Esophagus muscularis mucosa (tissue), 4 donors: Measurements from ENCODE around the gene EFCAB14. TPM values are rescaled to one million over a fixed set of nuclear protein-coding genes. Genes with fewer than 3 reads are reported as not detected.
"Not testable (repeated sequence)": the region's sequence is repeated elsewhere in the genome, so short reads cannot be mapped to it uniquely, and the experiment has no call there.

ENCODE experiments used
- DNase-seq: peaks from one replicate; pipeline ENCODE4 v3.0.0-alpha.2; 2017; ENCODE audit errors: extremely low spot score
- H3K27ac ChIP-seq, 4 donors: fragments of 200-600 bp; sonication (generic); replicated peaks in 1 of 4; 1 replicate in 3 of 4; 2 replicates in 1 of 4; pipeline ENCODE4 v1.5.1; 2016 to 2019; ENCODE audit warnings: mild to moderate bottlenecking in 1 of 4
- H3K27me3 ChIP-seq, 4 donors: fragments of 200-600 bp; sonication (generic); one replicate each; pipeline versions ENCODE4 v1.5.1 to v1.6.0; 2016 to 2019
- H3K36me3 ChIP-seq, 4 donors: fragments of 200-600 bp; sonication (generic); one replicate each; pipeline ENCODE4 v1.5.1; 2016 to 2019
- H3K4me1 ChIP-seq, 4 donors: fragments of 200-600 bp; sonication (generic); one replicate each; pipeline ENCODE4 v1.5.1; 2016 to 2019
- H3K4me3 ChIP-seq, 4 donors: fragments of 200-600 bp; sonication (generic); 1 replicate in 2 of 4; 2 replicates in 2 of 4; pipeline ENCODE4 v1.5.1; 2016 to 2019; ENCODE audit warnings: mild to moderate bottlenecking in 4 of 4, moderate library complexity in 1 of 4
- H3K9me3 ChIP-seq, 4 donors: fragments of 200-600 bp; sonication (generic); 1 replicate in 3 of 4; 2 replicates in 1 of 4; pipeline ENCODE4 v1.5.1; 2016 to 2019
- CTCF ChIP-seq, 3 experiments: fragments of 200-600 bp in 2 of 3; fragments of 450-650 bp in 1 of 3; sonication (generic) in 2 of 3; IDR thresholded peaks; one replicate each; pipeline ENCODE4 v1.5.1; 2017 to 2019; ENCODE audit warnings: antibody characterized with exemption in 3 of 3, mild to moderate bottlenecking in 2 of 3, moderate library complexity in 1 of 3
- EP300 ChIP-seq: sonication (generic); formaldehyde crosslinking; IDR thresholded peaks from one replicate; pipeline ENCODE4 v1.6.1; 2017; ENCODE audit warnings: antibody characterized with exemption
- POLR2A ChIP-seq: fragments of 450-650 bp; IDR thresholded peaks from one replicate; pipeline ENCODE4 v1.6.1; 2017; ENCODE audit warnings: antibody characterized with exemption, moderate library complexity, mild to moderate bottlenecking, low read depth
- POLR2AphosphoS5 ChIP-seq, 2 donors: sonication (generic); formaldehyde crosslinking; IDR thresholded peaks; one replicate each; pipeline ENCODE4 v1.6.1; 2017; ENCODE audit warnings: antibody characterized with exemption in 2 of 2
- WGBS: methylation state at CpG from one replicate; pipeline ENCODE4 v1.1.5; 2018; 5-methylcytosine and 5-hydroxymethylcytosine counted together
- intact Hi-C: fragments of 100-400 bp; cut with DNase I; formaldehyde crosslinking; loops from one replicate; pipeline ENCODE4 v1.15.1; 2023
- total RNA-seq, 4 donors: library from RNA; depleted of rRNA; stranded (reverse); fragments of >200 nt; gene quantifications; one replicate each; pipeline versions ENCODE4 v1.1.0 to v1.2.1, GENCODE V29; 2016

EFCAB14 gene
- total RNA-seq, 4 donors from 2014 or later, result 83.5 to 113 (median 104) TPM

GRCh38 chr1:46747683-46748288 is 28.9 kb upstream of the EFCAB14 start:
- Histone ChIP-seq H3K27ac (no peak overlapping the region), H3K9me3 (no peaks in the 10 kb centered on the region), H3K27me3 (peaks cover 0 to 55% (median 0%) of the 10 kb centered on the region in 4 donors), H3K4me1 (peaks cover 0 to 6% (median 1%) of the 10 kb centered on the region in 4 donors), H3K4me3 (no peak overlapping the region), H3K36me3 (no peaks in the 10 kb centered on the region)
- intact Hi-C loops, result no loop called here
- DNase-seq, result peak; percentile 88
- 28% methylated on average over 5 of the region's 5 CpGs for WGBS
- TF ChIP-seq POLR2AphosphoS5 (IDR thresholded peaks at IDR 0.05) (no peak), CTCF (IDR thresholded peaks at IDR 0.05) (peak; percentile 48 to 54 (median 50))

- peak; percentile 78 for DNase-seq
- no peak for TF ChIP-seq POLR2A
- TF ChIP-seq CTCF (IDR thresholded peaks at IDR 0.05), result no peak
- TF ChIP-seq POLR2AphosphoS5 (IDR thresholded peaks at IDR 0.05), result no peak
- TF ChIP-seq EP300, result no peak
- Histone ChIP-seq H3K4me3 (no peak overlapping the region), H3K9me3 (no peaks in the 10 kb centered on the region), H3K4me1 (no peaks in the 10 kb centered on the region), H3K27ac (no peak overlapping the region), H3K27me3 (peaks cover 0 to 16% (median 0%) of the 10 kb centered on the region in 4 donors), H3K36me3 (no peaks in the 10 kb centered on the region)
- WGBS, result 71% methylated on average over 3 of the region's 3 CpGs
- intact Hi-C loops, result no loop called here
Measured at GRCh38 chr1:46742069-46742468, 23.2 kb upstream of the EFCAB14 start.

DNA sequence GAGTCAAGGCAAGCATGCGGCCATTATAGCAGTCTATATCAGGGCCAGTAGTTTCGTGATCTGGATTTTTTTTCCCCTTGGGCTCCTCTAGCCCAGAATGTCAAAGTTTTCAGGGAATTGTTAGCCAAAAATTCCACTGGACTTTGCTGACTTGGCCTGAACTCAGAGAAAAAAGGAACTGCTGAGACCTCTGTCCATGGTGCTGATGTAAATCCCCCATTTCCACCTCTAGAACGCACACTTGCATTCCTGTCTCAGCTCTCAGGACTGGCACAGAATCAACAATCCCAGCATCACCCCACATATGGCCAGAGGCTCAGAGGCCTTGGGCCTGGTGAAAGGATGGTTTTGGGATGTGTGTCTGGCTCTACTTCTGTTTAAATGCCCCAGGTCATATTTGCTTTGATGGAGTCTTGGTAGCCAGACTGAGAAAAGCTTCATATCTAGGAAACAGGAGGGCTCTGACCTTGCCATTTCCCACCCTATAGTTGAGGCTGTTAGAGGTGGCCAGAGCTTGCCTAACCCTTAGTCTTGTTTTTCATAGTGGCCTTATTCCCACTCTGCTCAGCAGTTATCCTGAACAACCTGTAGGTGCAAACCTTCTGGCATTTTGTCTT is 16.9 kb upstream of the EFCAB14 start:
- Histone ChIP-seq H3K9me3 (peaks cover 0 to 5% (median 0%) of the 10 kb centered on the region in 4 donors), H3K4me3 (no peak overlapping the region), H3K27ac (no peak overlapping the region), H3K27me3 (no peaks in the 10 kb centered on the region), H3K4me1 (no peaks in the 10 kb centered on the region), H3K36me3 (no peaks in the 10 kb centered on the region)
- intact Hi-C loops, result no loop called here
- DNase-seq, result peak; percentile 62
- peak in 2 of 3 experiments; percentile 7 to 21 for TF ChIP-seq CTCF (IDR thresholded peaks at IDR 0.05)
- TF ChIP-seq POLR2A, result no peak
- TF ChIP-seq EP300, result no peak
- WGBS, result 5% methylated on average over 3 of the region's 3 CpGs

DNA sequence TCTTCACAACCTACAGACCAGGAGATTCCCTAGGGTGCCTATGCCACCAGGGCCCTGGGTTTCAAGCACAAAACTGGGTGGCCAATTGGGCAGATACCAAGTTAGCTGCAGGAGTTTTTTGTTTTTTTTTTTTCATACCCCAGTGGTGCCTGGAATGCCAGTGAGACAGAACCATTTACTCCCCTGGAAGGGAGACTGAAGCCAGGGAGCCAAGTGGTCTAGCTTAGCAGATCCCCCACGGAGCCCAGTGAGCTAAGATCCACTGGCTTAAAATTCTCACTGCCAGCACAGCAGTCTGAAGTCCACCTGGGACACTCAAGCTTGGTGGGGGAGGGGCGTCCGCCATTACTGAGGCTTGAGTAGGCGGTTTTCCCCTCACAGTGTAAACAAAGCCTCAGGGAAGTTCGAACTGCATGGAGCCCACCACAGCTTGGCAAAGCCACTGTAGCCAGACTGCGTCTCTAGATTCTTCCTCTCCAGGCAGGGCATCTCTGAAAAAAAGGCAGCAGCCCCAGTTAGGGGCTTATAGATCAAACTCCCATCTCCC is 9.5 kb upstream of the EFCAB14 start:
- H3K9me3 ChIP-seq, H3K36me3 ChIP-seq, H3K27ac ChIP-seq, H3K4me3 ChIP-seq, intact Hi-C loops, H3K4me1 ChIP-seq, DNase-seq: not testable (repeated sequence)
- WGBS, result 33% methylated on average over 6 of the region's 6 CpGs
- peaks cover 0 to 17% (median 0%) of the 10 kb centered on the region in 4 donors for H3K27me3 ChIP-seq

- no peaks in the 10 kb centered on the region for H3K36me3 ChIP-seq
- no peak overlapping the region for H3K27ac ChIP-seq
- 65% methylated on average over 3 of the region's 3 CpGs for WGBS
- H3K4me3 ChIP-seq, result no peak overlapping the region
- DNase-seq, result no peak
- no peak for TF ChIP-seq EP300
- no peak for TF ChIP-seq CTCF (IDR thresholded peaks at IDR 0.05)
- TF ChIP-seq POLR2AphosphoS5 (IDR thresholded peaks at IDR 0.05), result no peak
- TF ChIP-seq POLR2A, result no peak
- peaks cover 0 to 17% (median 0%) of the 10 kb centered on the region in 4 donors for H3K27me3 ChIP-seq
- H3K4me1 ChIP-seq, result peaks cover 5 to 8% (median 6%) of the 10 kb centered on the region in 4 donors
- intact Hi-C loops, result loop anchor here (2.0 kb wide), 3 partner anchors 103 to 279 kb away; a partner anchor contains a TSS
- H3K9me3 ChIP-seq, result no peaks in the 10 kb centered on the region
Measured at GRCh38 chr1:46725736-46726108, 6.8 kb upstream of the EFCAB14 start.
